ENCODE measurements around the gene GPC5. TPM values are rescaled to one million over a fixed set of nuclear protein-coding genes. Genes with fewer than 3 reads are reported as not detected.

GPC5 gene
- total and polyA plus RNA-seq, 2 of the 13 experiments (the other 11 are each of a cell fraction or from before 2014, with no cell fraction given): 0.02 to 0.07 TPM

GRCh38 chr13:92029641-92030040, 631.2 kb downstream of the GPC5 start:
- no peak for DNase-seq (ENCODE audit: low spot score)
- no peak overlapping the region for H3K4me3 ChIP-seq (replicated peaks in 1 of 3; ENCODE audit: insufficient read depth in 1 of 3, low read depth in 2 of 3, low read length in 3 of 3)
- WGBS (ENCODE audit: low lambda C conversion rate): under 1% methylated on average over 4 of the region's 4 CpGs
- no peaks in the 10 kb centered on the region for H3K9me3 ChIP-seq (ENCODE audit: low read length)
- H4K20me1 ChIP-seq (ENCODE audit: insufficient read depth, low read length): no peaks in the 10 kb centered on the region
- no peaks in the 10 kb centered on the region for H3K36me3 ChIP-seq (replicated peaks in 1 of 2; ENCODE audit: control insufficient read depth in 1 of 2, insufficient read depth in 2 of 2, low read length in 2 of 2)
- no peaks in the 10 kb centered on the region for H3K79me2 ChIP-seq (ENCODE audit: insufficient read depth, low read length)
- FAIRE-seq: no peak
- ChIA-PET CTCF (ENCODE audit: low intra/inter-chr PET ratio, low total read pairs) (no interaction called here), POLR2A (no interaction called here)
- TF ChIP-seq ZNF749 (CRISPR knock-in tag; IDR thresholded peaks at IDR 0.05; ENCODE audit: borderline replicate concordance) (no peak), FOXO1 (CRISPR knock-in tag; IDR thresholded peaks at IDR 0.05) (no peak), ZNF572 (CRISPR knock-in tag; IDR thresholded peaks at IDR 0.05) (no peak), ZNF7 (CRISPR knock-in tag; IDR thresholded peaks at IDR 0.05) (no peak), ZNF143 (CRISPR knock-in tag; IDR thresholded peaks at IDR 0.05) (no peak)
- no peaks in the 10 kb centered on the region for H3K27me3 ChIP-seq (ENCODE audit: control insufficient read depth in 1 of 2, insufficient read depth in 2 of 2, low read length in 2 of 2)
- H3K4me2 ChIP-seq (ENCODE audit: low read depth, low read length): no peak overlapping the region
- H3K9ac ChIP-seq (ENCODE audit: insufficient read depth, low read depth, low read length): no peak overlapping the region
- BruUV-seq (replicated peaks): no TSS peak
- no peak overlapping the region for H2AFZ ChIP-seq (ENCODE audit: low read length)
- H3K27ac ChIP-seq (ENCODE audit: extremely low read length, insufficient read depth, low read length): no peak overlapping the region
- in situ Hi-C loops (cut with HindIII; ENCODE audit: extremely low pct_ligation_motif_present, low pct_unique_long_range_greater_than_20kb): no loop called here
- intact Hi-C loops (cut with micrococcal nuclease; ENCODE audit: unreplicated experiment): no loop called here
- H3K4me1 ChIP-seq (ENCODE audit: insufficient read depth, low read length): no peaks in the 10 kb centered on the region
- no peak for ATAC-seq

GRCh38 chr13:92038905-92039304, 640.5 kb downstream of the GPC5 start:
- in situ Hi-C loops (cut with HindIII; ENCODE audit: extremely low pct_ligation_motif_present, low pct_unique_long_range_greater_than_20kb): no loop called here
- CTCF ChIA-PET (ENCODE audit: low intra/inter-chr PET ratio, low total read pairs): no interaction called here
- intact Hi-C loops (cut with micrococcal nuclease; ENCODE audit: unreplicated experiment): no loop called here
- Histone ChIP-seq H2AFZ (ENCODE audit: low read length) (no peak overlapping the region), H3K36me3 (replicated peaks in 1 of 2; ENCODE audit: control insufficient read depth in 1 of 2, insufficient read depth in 2 of 2, low read length in 2 of 2) (no peaks in the 10 kb centered on the region), H3K27ac (ENCODE audit: extremely low read length, insufficient read depth, low read length) (no peak overlapping the region), H3K4me2 (ENCODE audit: low read depth, low read length) (no peak overlapping the region), H4K20me1 (ENCODE audit: insufficient read depth, low read length) (no peaks in the 10 kb centered on the region), H3K9ac (ENCODE audit: insufficient read depth, low read depth, low read length) (no peak overlapping the region), H3K4me3 (replicated peaks in 1 of 3; ENCODE audit: insufficient read depth in 1 of 3, low read depth in 2 of 3, low read length in 3 of 3) (no peak overlapping the region), H3K4me1 (ENCODE audit: insufficient read depth, low read length) (no peaks in the 10 kb centered on the region), H3K79me2 (ENCODE audit: insufficient read depth, low read length) (no peaks in the 10 kb centered on the region), H3K27me3 (ENCODE audit: control insufficient read depth in 1 of 2, insufficient read depth in 2 of 2, low read length in 2 of 2) (no peaks in the 10 kb centered on the region), H3K9me3 (ENCODE audit: low read length) (no peaks in the 10 kb centered on the region)
- POLR2A ChIA-PET: no interaction called here
- no peak for TF ChIP-seq E2F5 (CRISPR knock-in tag; conservative IDR thresholded peaks at IDR 0.05)
- TF ChIP-seq KDM5B (CRISPR knock-in tag; IDR thresholded peaks at IDR 0.05; ENCODE audit: borderline replicate concordance): no peak
- no peak for TF ChIP-seq ATM (IDR thresholded peaks at IDR 0.05; ENCODE audit: borderline replicate concordance)
- TF ChIP-seq TRIM24 (CRISPR knock-in tag; IDR thresholded peaks at IDR 0.05): no peak
- ATAC-seq: no peak
- FAIRE-seq: no peak
- WGBS (ENCODE audit: low lambda C conversion rate): 0% methylated on average over 2 of the region's 2 CpGs
- DNase-seq (ENCODE audit: low spot score): no peak
- no TSS peak for BruUV-seq (replicated peaks)

Measured in HepG2 (cell line).